ENCODE results near the gene MIER2.

GRCh38 chr19:322616-323015, 22.0 kb downstream of the MIER2 start:
- no peak for TF ChIP-seq CTCF (IDR thresholded peaks at IDR 0.05 in 8 of 11, conservative IDR thresholded peaks at IDR 0.05 in 3 of 11)
- no peak for TF ChIP-seq POLR2A (IDR thresholded peaks at IDR 0.05)
